NCI-H345 treated with DMSO at 0.1 percent for 48 hours (cell line): Measurements from ENCODE around the gene RSBN1L.
"Not testable (repeated sequence)": the region's sequence is repeated elsewhere in the genome, so short reads cannot be mapped to it uniquely, and the experiment has no call there.

Experiments
- DNase-seq: peaks from one replicate; lab custom pipeline; 2025; ENCODE audit not compliant: unreplicated experiment; lab: John Stamatoyannopoulos, UW

RSBN1L gene

DNA sequence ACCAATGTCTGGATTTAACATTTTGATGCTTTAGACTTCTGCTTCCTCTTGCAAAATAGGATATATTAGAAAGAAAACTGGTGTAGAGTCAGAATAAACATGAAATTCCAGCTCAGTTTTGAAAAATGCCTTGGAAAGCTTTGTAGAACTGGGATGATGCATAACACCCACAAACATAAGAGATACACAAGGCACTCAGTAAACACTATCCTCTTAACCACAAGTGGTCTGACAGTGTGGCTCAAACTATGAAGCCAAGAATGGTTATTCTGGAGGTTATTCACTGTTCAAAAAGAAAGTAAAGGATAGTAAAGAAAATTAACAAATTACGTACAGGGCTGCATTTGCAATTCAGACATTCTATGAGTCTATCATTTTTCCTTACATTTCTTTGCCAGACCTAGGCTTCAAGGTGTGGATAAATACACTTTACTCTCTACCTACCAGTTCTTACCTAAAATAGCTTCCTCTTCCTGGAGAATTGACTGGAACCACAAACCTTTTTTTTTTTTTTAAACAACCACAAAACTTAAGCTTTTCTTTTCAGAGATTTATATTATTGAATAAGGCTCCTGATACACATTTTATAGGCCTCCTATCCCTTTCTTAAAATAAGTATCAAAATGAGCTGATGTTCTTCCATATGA lies 9.0 kb upstream of the RSBN1L start:
- DNase-seq = no peak

DNA sequence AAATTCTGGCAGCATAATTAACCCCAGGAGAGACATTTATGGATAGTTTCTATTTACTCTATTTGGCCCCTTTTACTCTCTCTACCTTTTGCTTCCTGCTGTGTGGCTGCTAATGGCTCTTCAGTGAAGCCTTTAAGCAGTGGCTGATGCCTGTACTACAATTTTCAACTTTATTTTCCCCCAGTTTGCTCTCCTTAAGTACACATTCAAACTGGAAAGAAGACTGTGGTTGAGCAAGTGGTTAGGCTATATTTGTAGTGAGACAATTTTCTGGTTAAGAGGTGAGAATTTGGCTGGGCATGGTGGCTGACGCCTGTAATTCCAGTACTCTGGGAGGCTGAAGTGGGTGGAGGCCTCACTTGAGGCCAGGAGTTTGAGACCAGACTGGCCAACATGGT lies 8.5 kb upstream of the RSBN1L start:
- no peak for DNase-seq

DNA sequence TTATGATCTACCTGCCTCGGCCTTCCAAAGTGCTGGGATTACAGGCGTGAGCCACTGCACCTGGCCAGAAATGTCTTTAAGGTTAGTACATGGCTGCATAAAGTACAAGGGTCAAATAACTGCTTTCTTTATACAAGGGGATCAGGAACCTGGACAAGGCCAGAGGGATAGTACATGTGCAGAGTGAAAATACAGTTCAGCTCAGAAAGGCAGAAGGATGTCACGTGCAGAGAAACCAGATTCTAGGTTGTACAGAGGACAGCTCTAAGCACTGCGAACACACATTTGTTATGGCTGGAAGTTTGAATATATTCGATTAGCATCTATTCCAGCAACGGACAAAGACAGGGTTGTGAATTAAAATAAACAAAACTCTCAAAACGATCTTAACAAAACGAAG lies 6.0 kb upstream of the RSBN1L start:
- DNase-seq = no peak

DNA sequence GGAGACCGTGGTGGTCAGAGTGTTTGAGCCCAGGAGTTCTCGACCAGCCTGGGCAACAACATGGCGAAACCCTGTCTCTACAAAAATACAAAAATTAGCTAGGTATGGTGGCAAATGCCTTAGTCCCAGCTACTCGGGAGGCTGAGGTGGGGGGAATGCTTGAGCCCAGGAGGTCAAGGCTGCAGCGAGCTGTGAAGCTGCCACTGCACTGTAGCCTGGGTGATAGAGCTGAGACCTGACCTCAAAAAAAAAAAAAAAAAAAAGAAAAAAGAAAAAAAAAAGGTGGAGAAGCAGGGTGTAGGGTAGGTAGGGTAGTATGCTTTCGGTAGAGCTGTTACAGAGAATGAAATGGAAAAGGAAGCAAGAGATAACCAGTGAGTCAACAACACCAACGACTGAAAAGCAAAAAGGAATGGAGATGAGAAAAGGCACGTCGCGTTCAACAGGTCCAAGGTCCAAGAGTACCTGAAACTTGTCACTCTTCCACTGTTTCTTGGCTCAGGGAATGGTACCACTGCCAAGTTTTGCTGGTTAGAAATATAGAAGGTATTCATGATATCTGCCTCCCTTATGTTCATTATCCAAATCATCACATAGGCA lies 4.3 kb upstream of the RSBN1L start:
- no peak for DNase-seq

DNA sequence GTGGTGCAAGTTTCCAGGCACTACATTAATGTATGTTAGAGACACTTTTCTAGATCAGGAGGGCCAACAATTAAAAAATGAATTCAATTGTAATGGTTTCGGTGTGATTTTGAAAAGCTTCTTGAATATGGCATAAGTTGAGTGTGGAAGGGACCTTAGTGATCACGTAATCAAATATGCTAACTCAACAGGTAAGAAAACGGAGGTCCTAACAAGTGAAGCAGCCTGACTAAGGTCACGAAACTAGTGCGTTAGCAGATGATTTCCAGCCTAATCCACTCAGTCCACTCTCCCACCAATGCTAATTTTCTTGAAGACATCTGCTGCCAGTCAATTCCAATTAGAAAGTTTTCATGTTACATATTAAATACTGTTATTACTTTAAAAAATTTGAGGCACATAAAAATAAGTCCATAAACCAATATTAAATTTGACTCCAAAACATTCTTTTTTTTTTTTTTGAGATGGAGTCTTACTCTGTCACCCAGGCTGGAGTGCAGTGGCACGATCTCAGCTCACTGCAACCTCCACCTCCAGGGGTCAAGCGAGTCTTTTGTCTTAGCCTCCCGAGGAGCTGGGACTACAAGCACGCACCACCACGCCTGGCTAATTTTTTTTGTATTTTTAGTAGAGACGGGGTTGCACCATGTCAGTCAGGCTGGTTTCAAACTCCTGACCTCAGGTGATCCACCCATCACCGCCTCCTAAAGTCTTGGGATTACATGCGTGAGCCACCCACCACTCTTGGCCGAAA lies 2.3 kb upstream of the RSBN1L start:
- DNase-seq = no peak

DNA sequence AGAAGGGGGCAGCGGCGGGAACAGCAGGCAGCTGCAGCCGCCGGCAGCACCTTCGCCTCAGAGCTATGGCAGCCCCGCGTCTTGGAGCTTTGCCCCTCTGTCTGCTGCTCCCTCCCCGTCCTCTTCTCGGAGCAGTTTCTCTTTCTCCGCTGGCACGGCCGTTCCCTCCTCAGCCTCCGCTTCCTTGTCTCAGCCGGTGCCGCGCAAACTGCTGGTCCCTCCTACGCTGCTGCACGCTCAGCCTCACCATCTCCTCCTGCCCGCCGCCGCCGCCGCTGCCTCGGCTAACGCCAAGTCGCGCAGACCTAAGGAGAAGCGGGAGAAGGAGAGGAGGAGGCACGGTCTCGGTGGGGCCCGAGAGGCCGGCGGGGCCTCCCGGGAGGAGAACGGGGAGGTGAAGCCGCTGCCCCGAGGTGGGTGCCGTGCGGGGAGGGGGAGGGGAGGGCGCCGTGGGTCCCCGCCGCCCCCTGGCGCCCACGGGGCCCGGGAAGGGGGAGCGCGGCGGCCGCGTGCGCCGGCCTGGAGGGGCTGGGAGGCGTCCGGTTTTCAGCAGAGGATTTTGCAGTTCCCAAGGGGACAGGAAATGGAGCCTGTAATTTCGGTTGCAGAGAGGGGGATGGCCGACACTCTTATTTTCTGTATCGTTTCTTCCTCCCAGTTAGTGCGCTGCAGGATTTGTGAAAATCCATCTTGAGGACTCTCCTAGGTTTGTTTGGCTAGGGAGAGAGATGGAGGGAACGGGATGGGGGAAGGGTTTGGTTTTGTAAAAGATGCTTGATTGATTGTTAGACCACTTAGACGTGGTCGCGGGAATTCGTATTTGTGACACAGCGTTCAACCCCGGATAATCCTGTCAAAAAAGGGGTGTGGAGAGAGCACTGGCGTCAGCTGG lies 630 bp downstream of the RSBN1L start:
- peak; percentile 38 for DNase-seq

DNA sequence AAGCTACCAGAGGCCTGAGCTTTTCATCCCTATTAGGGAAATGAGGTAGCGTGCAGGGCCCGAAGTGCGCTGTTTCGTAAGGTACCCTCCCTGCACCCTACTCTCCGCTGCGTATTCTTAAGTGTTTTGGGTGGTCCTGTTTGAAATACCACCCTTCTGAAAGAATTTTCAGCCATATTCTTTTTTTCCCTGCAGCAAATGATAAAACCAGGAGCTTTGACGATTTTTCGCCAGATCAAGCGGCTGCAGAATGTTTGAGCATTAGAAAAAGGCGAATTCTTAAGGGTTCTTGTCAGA lies 1.2 kb downstream of the RSBN1L start:
- no peak for DNase-seq

DNA sequence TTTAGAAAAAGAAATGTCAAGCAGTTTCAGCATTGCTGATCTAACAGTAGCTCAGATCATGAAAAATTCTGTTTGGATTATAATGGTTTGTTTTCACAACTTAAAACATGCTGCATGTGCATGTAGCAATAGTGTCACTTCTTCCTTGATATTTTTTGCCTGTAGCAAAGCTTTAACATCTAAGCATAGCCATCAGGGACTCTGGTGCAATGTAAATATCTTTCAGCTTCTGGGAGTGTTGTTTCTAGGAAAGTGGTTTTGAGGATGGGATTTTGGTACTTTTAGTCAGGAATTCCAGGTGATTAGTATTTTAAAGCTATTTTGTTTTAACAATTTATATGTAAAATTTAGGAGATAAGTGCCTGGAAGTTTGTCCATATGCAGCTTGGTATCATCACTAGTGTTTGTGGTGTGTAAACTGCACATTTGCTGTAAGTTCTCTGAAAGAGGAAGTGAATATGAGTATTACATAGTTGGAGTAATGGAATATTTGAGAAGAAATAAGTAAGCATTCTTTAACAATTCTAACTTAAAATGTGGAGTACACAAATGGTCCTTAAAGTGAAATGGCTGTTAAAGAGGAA lies 1.9 kb downstream of the RSBN1L start:
- DNase-seq = no peak

DNA sequence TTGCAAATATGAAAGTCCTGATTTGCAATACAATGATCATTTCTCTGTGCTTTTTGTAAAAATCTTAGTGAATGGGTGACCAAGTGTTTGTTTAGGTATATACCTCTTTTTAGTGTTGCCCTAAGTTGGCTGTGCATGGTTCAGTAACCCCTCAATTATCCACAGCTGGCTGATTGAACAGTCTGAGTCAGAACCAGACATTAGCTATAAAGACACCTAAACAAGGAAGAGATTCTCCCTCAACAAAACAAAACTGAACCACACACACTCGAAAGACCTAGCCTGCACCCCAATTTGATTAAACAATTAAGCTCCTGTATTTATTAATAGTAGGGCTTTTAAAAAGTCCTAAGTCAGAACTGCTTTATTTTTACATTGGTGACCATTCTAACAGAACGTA lies 2.8 kb downstream of the RSBN1L start:
- no peak for DNase-seq

DNA sequence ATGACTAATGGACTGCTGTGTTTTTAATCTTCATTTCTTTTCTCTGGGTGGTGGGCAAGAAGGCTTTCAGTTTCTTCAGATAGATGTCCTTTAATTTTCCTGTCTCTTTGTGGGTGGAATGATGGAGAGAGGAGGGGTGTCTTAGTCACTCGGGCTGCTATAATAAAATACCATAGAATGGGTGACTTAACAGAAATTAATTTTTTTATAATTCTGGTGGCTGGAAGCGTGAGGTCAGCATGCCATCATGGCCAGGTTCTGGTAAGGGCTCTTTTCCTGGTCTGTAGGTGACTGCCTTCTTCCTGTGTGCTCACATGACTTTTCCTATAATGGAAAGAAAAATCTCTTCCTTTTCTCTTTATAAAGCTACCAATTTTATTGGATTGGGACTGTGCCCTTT lies 6.3 kb downstream of the RSBN1L start:
- no peak for DNase-seq

DNA sequence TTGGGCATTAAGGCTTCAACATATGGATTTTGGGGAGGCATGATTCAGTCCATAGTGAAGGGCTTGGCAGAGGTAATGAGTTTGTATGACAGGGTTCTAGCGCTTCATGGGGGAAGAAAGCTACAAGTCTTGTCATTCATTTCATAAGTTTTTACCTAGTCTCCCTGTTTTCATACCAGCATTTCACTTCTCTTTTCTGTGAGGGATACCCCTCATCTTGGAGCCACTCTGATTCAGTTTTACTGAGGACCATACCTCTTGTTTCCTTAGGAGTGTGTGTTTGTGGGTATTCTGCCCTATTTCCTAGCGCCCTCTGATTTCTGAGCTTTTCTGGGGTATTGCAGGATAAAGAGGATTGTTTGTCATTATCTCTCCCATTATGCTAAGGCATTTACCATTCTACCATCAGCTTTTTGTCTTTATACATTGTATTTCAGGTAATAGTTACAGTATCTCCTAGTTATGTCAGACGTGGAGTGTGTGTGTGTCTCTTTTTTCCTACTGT lies 6.8 kb downstream of the RSBN1L start:
- no peak for DNase-seq

DNA sequence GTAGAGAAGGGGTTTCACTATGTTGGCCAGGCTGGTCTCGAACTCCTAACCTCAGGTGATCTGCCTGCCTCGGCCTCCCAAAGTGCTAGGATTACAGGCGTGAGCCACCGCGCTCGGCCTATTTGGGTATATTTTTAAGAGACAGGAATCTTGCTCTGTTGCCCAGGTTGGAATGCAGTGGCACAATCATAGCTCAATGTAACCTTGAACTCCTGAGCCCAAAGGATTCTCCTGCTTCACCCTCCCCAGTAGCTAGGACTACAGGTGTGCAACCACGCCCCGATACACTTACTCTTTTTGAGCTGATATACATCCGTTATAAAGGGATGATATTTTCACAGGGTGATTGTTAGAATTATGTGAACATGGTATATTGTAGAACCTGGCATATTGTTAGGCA lies 7.4 kb downstream of the RSBN1L start:
- not testable (repeated sequence) for DNase-seq

DNA sequence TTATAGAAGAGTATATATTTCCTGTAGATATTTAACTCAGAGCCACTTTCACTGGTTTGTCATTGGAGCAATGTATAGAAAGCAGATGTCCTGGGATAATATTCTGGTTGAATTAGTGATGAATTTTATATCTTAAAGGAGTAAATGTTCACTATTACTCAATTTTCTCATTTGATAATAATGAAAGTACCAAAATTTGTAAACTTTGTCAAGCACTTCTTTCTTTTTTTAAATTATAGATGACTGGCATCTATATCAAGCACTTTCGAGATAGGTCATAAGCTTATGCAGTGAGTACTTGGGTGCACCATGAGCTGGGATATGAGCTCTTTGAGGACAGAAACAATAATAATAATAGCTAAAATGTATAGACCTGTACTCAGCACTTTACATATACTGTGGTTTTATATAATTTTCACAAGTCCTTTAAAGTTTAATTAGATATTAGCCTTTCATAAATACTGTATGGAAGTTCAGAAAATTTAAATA lies 11.3 kb downstream of the RSBN1L start:
- DNase-seq = no peak

DNA sequence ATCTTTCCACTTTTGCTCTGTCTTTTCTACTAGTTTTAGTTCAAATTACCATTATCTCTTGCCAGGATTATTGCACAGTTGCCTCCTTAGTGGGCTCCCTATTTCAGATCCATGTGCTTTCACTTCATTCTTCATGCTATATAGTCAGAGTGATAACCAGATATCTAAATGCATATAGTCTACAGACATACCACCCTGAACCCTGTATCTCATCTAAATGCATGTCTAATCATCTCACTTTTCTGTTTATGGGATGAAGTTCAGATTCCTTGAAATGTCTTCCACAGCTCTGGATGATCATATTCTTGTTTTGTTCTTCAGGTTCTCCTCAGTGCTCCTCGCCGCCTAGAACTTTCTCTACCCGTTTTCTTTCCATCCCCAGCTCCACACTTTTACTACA lies 13.8 kb downstream of the RSBN1L start:
- DNase-seq = no peak

DNA sequence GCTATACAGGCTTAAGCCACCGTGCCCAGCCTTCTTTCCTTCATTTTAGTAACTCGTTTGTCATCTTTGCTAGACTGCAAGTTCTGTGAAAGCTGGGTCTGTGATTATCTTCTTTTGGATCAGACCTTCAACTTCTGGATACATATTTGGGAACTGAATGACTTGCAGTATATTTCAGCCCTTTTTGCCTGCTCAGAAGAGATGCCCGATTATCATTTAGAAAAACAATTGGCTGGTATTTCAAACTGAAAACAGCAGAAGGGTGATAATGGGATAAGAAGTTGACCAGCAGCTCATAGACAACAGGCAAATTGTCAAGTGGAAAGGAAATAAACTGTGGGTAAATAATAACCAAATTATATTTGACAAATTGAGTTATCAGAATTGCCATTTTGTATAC lies 14.6 kb downstream of the RSBN1L start:
- DNase-seq = no peak

DNA sequence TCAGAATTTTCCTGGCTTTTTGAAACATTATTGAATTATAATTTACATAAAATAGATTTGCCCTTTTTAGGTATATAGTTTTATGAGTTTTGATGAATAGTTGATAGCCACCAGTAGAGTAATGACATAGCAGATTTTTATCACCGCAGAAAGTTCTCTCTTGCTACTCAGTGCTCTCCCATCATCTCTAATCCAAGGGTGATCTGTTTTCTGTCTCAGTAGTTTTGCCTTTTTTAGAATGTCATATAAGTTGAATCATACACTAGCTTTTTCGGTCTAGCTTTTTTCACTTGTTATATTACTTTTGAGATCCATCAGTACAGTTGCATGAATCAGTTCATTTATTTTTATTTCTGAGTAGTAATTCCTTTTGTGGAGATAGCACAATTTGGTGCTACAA lies 17.9 kb downstream of the RSBN1L start:
- DNase-seq = no peak

DNA sequence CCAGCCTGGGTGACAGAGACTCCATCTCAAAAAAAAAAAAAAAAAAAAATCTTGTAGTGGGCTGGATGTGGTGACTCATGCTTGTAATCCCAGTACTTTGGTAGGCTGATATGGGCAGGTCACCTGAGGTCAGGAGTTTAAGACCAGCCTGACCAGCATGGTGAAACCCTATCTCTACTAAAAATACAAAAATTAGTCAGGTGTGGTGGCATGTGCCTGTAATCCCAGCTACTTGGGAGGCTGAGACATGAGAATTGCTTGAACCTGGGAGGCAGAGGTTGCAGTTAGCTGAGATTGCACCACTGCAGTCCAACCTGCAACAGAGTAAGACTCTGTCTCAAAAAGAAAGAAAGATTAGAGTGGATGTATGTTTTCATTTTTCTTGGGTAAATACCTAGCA lies 18.7 kb downstream of the RSBN1L start:
- not testable (repeated sequence) for DNase-seq

DNA sequence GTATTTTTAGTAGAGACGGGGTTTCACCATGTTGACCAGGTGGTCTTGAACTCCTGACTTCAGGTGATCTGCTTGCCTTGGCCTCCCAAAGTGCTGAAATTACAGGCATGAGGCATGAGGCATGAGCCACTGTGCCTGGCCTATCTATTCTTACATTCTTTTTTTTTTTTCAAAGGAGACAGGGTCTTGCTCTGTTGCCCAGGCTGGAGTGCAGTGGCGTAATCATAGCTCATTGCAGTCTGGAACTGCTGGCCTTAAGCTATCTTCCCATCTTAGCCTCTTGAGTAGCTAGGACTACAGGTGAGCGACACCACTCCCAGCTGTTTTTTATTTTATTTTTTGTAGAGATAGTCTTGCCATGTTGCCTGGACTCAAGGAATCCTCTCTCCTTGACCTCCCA lies 20.5 kb downstream of the RSBN1L start:
- no peak for DNase-seq

DNA sequence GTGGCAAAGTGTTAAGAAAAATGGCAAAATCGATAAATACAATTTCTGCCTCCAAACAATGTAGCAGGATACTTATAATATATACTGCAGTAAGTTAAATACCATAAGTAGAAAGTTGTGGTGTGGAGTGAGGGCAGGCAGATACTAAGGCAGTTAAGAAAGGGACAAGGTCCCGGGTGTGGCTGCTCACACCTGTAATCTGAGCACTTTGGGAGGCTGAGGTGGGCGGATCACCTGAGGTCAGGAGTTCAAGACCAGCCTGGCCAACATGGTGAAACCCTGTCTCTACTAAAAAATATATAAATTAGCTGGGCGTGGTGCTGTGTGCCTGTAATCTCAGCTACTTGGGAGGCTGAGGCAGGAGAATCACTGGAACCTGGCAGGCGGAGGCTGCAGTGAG lies 21.3 kb downstream of the RSBN1L start:
- DNase-seq = not testable (repeated sequence)

DNA sequence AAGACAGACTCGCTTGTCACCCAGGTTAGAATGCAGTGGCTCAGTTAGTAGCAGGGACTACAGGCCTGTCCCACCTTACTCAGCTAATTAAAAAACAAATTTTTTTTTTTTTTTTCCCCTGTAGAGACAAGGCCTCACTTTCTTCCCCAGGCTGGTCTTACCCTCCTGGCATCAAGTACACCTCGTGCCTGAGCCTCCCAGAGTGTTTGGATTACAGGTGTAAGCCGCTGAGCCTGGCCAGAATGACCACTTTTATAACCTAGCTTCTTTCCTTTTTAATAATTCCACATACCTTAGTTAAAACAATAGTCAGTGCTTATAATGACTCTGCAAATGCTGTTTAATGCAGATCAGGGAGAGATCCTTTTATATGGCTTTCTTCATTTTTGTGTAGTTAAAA lies 31.3 kb downstream of the RSBN1L start:
- no peak for DNase-seq
